HG03135 (cell line): ENCODE measurements around the gene TEX51.

Experiments used
- ATAC-seq: cut with Tn5 transposase; IDR thresholded peaks from one replicate; pipeline ENCODE4 v1.9.1; 2021; ENCODE audit warnings: mild to moderate bottlenecking, moderate library complexity; ENCODE audit not compliant: unreplicated experiment

The TEX51 gene

DNA sequence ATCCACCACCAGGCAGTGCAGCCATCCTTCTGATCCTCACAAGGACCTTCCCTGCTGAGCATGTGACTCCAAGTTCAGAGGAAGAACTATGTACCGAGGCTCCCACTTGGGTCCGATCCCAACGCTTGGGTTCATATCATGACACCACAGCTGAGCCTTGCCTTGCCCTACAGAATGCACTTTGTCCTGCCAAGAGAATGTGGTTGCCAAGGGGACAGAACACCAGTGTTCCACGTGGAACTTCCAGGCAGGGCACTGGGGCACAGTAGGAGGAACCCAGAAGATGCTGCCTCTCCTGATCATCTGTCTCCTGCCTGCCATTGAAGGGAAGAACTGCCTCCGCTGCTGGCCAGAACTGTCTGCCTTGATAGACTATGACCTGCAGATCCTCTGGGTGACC lies at the start of gene TEX51:
TEX51 (plus strand) TSS at position 255 of the 400 bp plus-strand sequence; CDS start at position 284, 29 bp downstream.
- no peak for ATAC-seq

DNA sequence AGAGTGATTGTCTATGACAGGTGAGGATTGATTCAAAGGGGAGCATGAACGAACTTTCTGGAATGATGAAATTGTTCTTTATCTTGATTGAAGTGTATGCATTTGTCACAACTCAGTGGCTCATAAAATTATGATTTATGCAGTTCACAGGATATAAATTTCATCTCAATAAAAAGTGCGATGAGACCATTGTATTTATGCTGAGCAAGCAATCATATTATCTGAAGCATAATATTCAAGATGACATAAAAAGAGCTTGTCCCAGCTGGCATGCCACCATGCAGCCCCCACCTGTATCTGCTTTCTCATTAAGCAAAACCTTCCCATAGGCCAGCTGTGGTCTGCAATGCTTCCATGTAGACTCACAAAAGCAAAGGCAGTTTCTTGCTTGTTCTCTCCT lies 49.6 kb upstream of the TEX51 start:
- ATAC-seq: no peak

DNA sequence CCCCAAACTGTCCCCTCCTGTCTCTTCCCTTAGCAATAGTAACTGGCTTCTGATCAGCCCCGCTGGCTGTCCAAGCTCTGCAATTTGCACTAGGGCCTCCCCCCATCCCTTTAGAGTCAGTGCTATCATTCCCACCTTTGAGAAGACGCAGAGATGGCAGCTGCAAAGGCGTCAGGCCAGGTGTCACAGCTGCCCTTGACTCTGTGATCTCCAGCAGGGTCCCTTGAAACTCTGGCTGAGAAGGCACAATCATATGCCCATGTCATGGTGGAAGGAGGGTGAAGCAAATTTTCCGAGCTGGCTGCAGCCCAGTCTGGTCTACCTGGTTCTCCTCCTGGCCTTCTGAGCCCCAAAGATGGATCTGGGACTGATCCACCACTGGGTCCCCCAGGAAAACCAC lies 49.2 kb upstream of the TEX51 start:
- no peak for ATAC-seq

DNA sequence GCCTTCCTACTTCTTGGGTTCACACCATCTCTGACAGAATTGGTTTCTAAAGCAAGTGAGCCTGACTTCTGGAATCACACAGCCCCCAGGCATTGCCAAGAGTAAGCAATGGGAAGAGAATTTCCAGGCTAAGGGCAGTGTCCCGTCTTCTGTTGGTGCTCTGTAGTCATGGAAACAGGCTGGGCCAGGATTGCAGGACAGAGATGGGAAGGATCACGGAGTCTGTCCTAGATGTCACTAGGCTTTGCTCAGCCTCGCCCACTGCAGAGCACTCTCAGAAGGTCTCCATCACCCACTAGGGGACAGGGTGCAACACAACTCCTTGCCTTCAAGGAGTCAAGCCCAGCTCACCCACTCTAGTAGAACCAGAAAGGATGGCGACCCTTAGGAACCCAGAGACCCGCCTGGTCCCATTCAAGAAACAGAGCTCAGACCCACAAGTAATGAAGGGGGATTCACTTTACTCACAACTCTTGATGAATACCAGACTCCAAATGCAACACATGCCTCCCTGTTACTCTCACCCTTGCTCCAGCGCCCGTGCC lies 48.6 kb upstream of the TEX51 start:
- no peak for ATAC-seq

DNA sequence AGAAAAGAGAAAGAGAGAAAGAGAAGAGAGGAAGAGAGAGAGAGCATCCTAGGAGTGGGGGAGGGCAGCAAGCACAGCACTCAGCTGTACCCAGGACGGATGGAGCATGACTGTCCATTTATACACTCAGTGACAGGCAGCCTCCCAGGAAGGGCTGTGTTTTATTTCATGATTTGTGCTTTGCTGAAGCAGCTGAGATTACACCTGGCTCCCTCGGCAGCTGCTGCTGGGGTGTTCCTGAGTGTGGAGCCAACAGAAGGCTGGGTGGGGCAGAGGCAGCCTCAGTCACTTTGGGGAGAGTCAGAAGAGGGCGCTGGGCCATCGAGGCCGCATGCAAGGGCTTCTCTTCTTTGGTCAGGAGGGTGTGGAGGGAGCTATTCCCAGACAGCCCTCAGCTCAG lies 47.8 kb upstream of the TEX51 start:
- ATAC-seq: no peak

DNA sequence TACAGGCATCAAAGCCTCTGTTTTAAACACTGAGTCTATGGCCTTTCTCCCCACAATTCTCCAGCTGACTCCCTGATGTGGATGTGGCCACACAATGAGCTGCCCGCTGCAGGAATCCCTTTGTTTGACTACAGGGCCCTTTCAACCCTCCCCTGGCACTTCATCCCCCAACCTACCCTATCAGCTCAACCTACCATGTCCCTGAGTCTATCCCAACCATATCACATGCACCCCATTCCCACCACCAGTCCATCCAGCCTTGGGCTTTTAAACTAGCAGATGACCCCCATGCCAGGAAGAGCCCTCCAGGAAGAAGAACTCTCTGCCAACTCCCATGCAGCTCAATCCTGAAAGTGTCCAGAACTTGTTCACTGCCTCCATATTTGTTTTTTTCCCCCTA lies 46.9 kb upstream of the TEX51 start:
- no peak for ATAC-seq

DNA sequence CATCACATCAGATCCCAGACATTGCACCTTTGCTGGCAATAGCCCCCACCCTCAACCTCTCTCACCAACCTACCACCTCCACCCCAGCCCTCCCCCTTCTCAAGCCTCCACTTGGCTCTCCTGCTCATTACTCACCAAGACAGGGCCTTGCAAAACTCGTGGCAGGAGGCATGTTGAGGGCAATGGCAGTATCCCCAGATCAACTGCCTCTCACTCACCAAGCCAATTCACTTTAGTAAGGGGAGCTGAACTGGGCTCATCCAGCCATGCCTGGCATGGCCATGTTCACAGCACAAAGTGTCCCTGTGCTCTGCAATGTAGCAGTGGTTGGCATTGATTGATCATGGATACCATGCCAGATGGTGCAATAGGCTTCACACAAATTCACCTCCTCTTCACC lies 46.3 kb upstream of the TEX51 start:
- no peak for ATAC-seq

DNA sequence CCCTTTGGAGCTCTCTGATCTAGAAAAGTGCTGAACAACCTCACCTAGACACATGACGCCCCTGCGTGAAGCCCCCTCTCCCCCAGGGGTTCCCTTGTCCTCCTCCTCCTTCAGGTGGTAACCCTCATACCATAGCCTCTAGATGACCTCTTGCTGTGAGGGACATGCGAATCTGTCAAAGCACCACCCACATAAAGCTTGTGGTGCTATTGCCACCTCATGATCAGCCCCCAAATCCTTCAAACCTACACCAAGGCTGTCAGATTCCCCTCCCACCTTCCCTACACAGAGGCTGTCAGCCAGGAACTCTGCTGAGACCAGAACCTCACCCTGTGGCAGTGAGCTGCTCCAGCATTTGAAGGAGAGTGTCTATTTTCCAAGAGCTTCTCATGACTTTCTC lies 43.1 kb upstream of the TEX51 start:
- ATAC-seq: no peak

DNA sequence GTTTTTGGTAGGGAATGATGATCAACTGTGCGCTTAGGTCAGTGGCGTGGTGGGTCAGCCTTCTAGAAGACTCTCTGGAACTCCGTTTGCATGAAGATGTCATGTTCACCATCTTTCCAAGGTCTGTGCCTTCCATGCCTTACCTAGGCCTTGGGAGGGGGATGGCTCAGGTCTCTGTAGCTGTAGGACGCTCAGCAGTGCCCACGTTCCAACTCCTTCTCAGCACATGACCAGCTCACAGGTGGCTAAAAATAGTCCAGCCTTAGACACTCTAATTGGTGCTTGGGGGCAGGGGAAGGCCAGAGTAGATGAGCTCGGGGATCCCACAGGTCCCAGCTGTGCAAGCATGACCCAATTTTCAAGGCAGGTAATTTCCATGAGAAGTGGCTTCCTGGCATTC lies 42.3 kb upstream of the TEX51 start:
- ATAC-seq: no peak

DNA sequence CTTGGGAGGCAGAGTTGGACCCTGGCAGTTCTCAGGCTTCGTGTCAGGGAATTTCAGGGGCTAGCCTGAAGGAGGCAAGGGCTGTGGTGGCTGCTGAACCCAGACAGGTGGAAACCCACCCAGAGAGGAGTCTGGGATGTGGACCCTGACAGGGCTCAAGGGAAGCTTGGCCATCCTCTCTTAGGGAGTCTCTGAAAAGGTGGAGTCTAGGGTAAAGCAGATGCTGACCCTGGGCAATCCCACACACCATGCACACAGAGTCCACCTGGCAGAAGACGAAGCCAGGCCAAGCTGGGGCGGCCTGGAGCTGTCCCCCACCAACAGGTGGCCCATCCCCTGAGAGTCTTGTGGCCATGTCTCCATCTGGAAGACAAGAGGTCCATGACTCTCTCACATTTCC lies 41.2 kb upstream of the TEX51 start:
- ATAC-seq: no peak

DNA sequence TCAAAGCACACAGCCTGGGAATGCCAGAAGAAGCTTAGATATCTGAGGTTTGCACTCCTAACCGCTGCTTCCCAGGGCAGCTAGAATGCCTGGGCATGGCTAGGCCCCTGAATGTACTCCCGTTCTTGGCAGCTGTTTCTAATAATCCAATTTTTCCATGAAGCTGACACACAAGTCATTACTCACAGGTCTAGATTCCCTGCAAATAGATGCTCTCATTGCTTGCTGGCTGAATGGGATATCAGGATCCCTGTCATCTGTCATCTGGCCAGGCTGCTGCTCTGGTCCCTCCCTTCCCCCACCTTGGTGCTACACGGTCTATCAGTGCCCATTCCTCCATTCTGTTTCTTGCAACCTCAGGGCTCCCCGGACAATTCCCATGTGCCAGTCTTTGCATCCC lies 40.7 kb upstream of the TEX51 start:
- no peak for ATAC-seq

DNA sequence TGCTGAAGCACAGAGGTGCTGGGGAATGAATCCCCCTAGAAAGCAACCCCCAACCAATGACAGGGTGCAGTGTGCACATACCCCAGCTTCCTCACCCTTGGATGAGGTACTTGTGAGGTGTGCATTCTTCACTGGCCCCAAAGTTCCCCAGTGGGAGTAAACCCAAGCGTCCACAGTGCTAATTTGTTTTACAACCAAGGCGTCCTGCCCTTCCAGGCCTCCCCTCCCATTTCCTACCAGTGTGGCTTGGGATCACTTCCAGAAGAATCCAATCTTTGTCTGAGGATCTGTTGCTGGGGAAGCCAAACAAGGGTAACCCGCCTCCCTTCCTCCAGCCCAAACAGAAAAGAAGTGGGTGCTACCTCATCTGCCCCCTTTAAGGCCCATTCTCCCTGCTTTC lies 40.3 kb upstream of the TEX51 start:
- ATAC-seq: no peak

DNA sequence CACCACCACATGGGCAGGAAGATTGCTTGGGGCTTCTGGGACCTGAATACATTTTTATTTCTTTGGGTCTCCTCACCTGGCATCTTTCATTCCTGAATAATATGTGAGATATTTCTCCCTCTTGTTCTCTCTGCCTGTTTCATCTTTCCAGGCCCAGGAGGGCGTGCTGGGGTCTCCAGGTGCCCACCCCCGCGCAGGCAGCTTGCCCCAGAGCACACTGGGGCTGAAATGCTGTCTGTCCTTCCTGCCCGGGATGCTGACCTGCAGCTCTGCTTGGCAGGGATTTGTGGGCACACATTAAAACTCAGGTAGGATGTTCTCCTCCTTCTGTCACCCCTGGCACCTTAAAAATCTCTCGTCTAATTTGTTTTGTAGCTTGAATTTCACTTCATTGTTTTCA lies 39.7 kb upstream of the TEX51 start:
- ATAC-seq: no peak

DNA sequence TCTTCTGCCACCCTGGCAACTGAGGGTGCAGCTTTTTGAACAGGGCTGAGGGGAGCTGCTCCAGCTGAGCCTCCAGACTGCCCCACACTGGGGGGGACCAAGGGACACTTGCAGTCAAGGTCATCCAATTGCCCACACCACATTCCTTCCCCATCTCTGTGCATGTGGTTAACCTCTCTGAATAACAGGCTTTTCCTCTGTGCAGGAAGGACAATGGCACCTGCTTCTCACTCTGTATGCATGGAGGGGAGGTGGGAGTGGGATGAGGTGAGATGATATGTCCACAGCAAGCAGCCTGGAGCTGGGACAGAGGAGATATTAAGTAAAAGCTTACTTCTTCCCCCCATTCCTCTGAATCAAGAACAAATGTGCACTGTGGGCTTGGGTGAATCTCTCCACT lies 39.1 kb upstream of the TEX51 start:
- no peak for ATAC-seq

DNA sequence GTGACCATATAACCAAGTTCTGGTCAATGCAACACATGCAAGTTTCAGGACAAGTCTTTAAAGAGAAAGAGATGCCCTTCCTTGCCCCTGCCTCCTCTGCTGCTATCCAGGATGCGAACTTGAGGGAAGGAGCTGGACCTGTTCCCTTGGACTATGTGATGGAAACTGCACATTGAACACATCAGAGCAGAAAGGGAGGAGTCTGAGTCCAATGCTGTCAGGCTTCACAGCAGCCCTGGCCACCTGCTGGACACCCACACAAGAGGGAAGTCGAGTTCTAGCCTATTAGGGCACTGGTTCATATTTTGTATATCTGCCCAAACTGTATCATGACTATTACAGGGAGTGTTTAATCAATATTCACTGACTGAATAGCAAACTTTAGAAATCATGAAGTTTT lies 38.3 kb upstream of the TEX51 start:
- ATAC-seq: no peak

DNA sequence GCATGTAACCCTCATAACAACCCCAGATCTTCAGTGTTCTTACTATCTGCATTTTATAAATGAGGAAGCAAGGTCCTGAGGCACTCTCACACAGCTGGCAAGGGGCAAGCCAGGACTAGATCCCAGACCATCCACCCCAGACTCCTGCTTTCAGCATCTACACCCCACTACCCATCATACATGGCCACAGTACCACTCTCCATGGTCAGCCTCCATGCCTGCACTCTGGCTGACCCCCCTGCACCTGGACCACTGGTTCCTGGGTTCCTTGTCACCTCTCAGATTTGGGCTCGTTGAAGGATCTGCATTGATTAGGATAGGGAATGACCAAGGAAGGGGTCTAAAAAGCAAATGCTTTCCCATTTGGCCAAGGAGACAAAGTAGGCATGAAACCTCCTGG lies 36.0 kb upstream of the TEX51 start:
- no peak for ATAC-seq

DNA sequence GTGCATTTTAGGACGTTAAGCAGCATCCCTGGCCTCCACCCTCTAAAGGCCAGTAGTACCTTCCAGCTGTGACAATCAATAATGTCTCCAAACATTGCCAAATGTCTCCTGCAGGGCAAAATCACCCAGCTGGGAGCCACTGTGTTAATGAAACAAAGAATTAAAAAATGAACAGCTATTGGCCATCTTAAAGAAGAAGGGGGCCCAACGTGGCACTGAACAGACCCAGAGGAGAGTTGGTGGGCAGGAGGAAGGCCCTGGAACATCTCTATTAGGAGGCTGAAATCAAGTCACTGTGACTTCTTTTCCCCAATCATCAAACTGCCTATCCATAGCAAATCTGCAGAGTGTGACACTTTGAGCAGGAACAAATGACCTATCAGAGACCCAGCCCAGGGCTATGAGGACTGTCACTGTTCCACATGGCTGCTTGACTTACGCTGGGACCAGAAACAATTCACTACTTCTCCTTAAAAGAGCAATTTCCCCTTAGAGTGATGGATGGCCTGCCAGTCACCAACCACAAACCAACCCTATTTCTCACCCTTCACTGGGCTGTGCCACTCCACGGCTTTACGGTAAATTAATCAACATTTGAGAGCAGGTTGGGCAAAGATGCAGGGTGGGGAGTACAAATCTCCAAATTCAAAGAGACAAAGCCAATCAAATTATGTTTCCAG lies 35.2 kb upstream of the TEX51 start:
- no peak for ATAC-seq

DNA sequence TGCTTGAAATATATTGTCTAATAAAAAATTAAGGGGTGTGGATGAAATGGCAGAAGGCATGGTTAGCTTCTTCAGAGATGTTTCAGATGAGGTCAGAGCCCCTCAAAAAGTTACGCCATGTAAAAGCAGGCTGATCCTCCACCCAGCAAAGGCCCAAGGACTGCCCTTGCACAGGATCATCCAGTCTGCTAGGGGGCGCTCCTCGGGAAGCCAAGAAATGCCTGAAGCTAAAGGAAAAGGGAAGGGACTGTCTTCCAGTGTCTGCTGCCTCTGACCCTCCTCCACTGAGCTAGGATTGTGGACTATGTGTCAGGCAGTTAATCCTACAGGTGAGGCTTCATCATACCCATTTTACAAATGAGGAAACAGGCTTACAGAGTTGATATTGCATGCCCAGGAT lies 33.8 kb upstream of the TEX51 start:
- no peak for ATAC-seq

DNA sequence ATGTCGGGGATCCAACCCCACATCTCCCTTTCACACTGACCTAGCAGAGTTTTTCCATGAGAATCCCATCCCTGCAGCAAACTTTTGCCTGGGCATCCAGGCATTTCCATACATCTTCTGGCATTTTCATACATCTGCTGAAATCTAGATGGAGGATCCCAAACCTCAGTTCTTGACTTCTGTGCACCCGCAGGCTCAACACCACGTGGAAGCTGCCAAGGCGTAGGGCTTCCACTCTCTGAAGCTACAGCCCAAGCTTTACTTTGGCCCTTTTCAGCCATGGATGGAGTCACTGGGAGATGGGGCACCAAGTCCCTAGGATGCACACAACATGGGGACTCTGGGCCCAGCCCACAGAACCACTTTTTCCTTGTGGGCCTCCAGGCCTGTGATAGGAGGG lies 32.2 kb upstream of the TEX51 start:
- ATAC-seq: no peak

DNA sequence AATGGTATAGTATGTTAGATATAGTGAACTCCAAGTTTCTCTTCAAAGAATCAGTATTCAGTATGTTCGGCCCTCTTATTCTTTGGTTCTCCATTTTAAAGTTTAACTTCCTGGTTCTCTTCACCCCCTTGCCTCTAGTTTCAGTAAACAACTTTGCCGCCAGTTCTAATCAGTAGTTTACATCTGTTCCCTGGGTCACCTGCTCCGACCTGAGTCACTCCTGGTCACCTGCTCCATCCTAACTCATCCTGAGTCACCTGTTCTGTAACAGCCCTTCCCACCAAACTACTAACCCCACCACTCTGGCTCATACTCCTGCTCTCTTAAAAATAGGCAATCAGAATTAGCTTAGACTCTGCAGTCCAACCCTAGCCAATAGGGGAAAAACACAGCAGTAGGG lies 23.7 kb upstream of the TEX51 start:
- ATAC-seq: no peak

DNA sequence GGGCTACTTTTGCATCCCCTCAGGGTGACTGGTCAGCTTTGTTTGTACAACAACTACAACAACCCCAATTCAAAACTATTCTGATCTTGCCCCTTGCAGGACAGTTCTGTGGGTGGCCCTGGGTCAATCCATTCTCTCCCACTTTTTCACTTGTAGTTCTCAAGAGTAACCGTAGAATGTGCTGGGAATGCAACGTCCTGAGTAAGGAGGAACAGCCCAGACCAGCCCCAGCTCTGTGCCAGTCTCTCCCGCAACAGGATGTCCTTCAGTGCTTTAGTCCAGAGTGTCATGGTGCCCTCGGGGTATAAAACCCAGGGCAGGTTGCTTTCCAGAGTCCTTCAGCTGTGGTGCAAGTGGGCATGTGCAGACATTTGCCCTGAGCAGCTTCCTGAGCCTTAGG lies 22.1 kb upstream of the TEX51 start:
- no peak for ATAC-seq

DNA sequence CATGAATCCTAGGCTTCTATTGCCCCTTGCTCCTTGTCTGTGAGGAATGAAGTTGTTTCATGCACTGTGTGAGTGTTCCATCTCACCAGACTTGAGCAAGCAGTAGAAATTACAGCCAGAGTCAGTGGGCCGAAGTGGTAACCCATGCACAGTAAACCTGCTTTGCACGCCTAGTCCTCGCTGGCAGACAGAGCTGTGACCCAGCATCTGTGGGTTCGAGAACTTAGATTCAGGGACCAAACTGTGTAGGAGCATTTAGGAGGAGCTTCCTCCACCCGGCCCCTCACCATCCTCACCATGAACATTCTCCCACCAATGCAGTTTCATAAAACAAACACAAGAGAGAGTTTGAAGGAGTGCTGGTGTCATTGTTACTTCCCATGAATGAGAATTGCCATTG lies 21.6 kb upstream of the TEX51 start:
- no peak for ATAC-seq

DNA sequence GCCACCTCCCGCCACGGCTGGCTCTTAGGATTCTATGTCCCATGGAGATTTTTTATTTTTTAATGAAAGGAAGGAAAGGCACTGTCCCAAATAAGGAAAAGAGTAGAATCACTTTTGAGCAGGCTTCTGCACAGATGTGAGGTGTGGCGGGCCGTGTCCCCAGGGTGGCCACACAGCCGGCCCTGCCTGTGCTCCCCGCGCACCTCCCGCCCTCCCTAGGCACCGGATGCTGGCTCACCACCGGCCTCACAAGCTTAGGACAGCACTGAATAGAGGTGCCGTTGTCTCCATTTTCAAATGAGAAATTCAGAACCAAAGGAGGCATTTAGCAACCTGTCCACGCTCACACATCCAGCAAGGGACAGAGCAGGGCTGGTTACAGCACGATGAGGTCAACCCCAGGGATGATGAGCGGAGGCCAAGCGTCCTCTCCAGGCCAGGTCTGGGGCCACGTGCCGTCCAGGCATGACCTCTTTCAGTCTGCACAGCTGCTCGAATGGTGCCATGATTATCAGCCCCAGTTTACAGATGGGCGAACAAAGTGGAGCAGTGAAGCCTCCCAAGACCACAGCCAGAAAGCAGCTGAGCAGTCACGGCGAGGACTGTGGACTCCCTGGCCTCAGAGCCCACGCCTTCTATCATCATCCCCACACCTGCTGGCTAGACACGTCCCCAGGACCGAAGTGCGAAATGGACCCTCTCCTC lies 20.7 kb upstream of the TEX51 start:
- no peak for ATAC-seq
